Measurements from ENCODE around the gene ZFHX3. TPM values are rescaled to one million over a fixed set of nuclear protein-coding genes. Genes with fewer than 3 reads are reported as not detected.

The ZFHX3 gene
- total and polyA plus RNA-seq, 10 of the 15 experiments (the other 5 are each of a cell fraction or from before 2014, with no cell fraction given), result 0.68 to 8.6 (median 2.0) TPM

- WGBS (ENCODE audit: insufficient coverage, insufficient replicate concordance, low lambda C conversion rate, missing lambda C conversion rate), result 43% methylated on average over 3 of the region's 3 CpGs
- no peaks in the 10 kb centered on the region for H3K36me3 ChIP-seq (ENCODE audit: control insufficient read depth in 2 of 2, insufficient read depth in 2 of 2, low read length in 1 of 2)
- no peak overlapping the region for H2AFZ ChIP-seq (ENCODE audit: control insufficient read depth, low read depth, low read length)
- BruUV-seq (replicated peaks), result no TSS peak
- H3K9ac ChIP-seq (ENCODE audit: control insufficient read depth, insufficient read depth, low read length), result no peak overlapping the region
- H3K27ac ChIP-seq (ENCODE audit: control insufficient read depth, insufficient read depth), result no peak overlapping the region
- TF ChIP-seq WRNIP1 (IDR thresholded peaks at IDR 0.05; ENCODE audit: borderline replicate concordance, low read depth, low read length) (no peak), IKZF2 (IDR thresholded peaks at IDR 0.05) (no peak), SMC3 (IDR thresholded peaks at IDR 0.05; ENCODE audit: borderline replicate concordance, low read length) (no peak), CHD1 (IDR thresholded peaks at IDR 0.05; ENCODE audit: low read depth, low read length) (no peak), BCLAF1 (IDR thresholded peaks at IDR 0.05) (no peak), KAT2A (conservative IDR thresholded peaks at IDR 0.05; ENCODE audit: control insufficient read depth, low read depth, low read length) (no peak), ZNF24 (IDR thresholded peaks at IDR 0.05) (no peak), TCF7 (IDR thresholded peaks at IDR 0.05; ENCODE audit: borderline replicate concordance) (no peak), ATF3 (IDR thresholded peaks at IDR 0.05; ENCODE audit: borderline replicate concordance, extremely low read depth, low read depth, low read length) (no peak), E2F4 (IDR thresholded peaks at IDR 0.05; ENCODE audit: low read depth, low read length) (no peak), NR2C2 (IDR thresholded peaks at IDR 0.05; ENCODE audit: borderline replicate concordance, control insufficient read depth, insufficient read length, low read depth) (no peak), NR2C1 (IDR thresholded peaks at IDR 0.05) (no peak)
- ChIA-PET CTCF (interaction anchor here (1.3 to 1.5 kb wide), 2 partner anchors 264 kb away, joined by 3 to 5 read pairs; no protein-coding TSS in a partner anchor), SMC1A (ENCODE audit: uncharacterized antibody, unreplicated experiment) (interaction anchor here (0.7 kb wide), 1 partner anchor 769 kb away, joined by 4 read pairs; no protein-coding TSS in a partner anchor), POLR2A (no interaction called here), RAD21 (ENCODE audit: unreplicated experiment) (no interaction called here)
- no peaks in the 10 kb centered on the region for H4K20me1 ChIP-seq (ENCODE audit: control insufficient read depth, insufficient read depth)
- FAIRE-seq, result no peak
- no peak for ATAC-seq
- no peaks in the 10 kb centered on the region for H3K9me3 ChIP-seq (replicated peaks; ENCODE audit: control insufficient read depth, insufficient read depth, low read length)
- no peak for DNase-seq (ENCODE audit: low read depth, low spot score)
- no peak overlapping the region for H3K4me3 ChIP-seq
- H3K4me2 ChIP-seq (ENCODE audit: control insufficient read depth, insufficient read depth), result no peak overlapping the region
- no peaks in the 10 kb centered on the region for H3K4me1 ChIP-seq (ENCODE audit: control insufficient read depth, insufficient read depth, low read length)
- no peaks in the 10 kb centered on the region for H3K79me2 ChIP-seq (ENCODE audit: control insufficient read depth, insufficient read depth, low read length)
- in situ Hi-C loops (cut with MboI) (no loop called here), intact Hi-C loops (cut with micrococcal nuclease; ENCODE audit: unreplicated experiment) (no loop called here)
- H3K27me3 ChIP-seq (replicated peaks in 1 of 2; ENCODE audit: control insufficient read depth in 2 of 2, insufficient read depth in 2 of 2, low read length in 1 of 2), result no peaks in the 10 kb centered on the region; a peak in 1 of 4 replicates
These were observed 48.6 kb upstream of the ZFHX3 start for GRCh38 chr16:73096510-73096909.
